HCT116 (cell line): ENCODE measurements around the gene OR2B2. TPM values are rescaled to one million over a fixed set of nuclear protein-coding genes. Genes with fewer than 3 reads are reported as not detected.

Experiments
- ATAC-seq: fragments of 200-7000 bp; cut with Tn5 transposase; 2 replicates; pipeline ENCODE4 v1.9.1; 2020; ENCODE audit warnings: mild to moderate bottlenecking, moderate library complexity
- BruUV-seq: library from RNA; stranded (reverse); fragments of 400-500 nt; replicated peaks from 2 replicates; lab custom pipeline; 2021; lab: Mats Ljungman, UMichigan
- CTCF ChIA-PET: fragments of 300-600 bp; sonication (Branson Sonifier 250); formaldehyde crosslinking; loops from one replicate; lab custom pipeline; 2021; ENCODE audit warnings: antibody characterized with exemption; lab: Charles Lee
- POLR2A ChIA-PET: fragments of 300-600, 350-600 bp; sonication (Branson Sonifier 250); formaldehyde crosslinking; loops from one replicate; lab custom pipeline; 2021; ENCODE audit warnings: antibody characterized with exemption; lab: Charles Lee
- RAD21 ChIA-PET, 2 experiments: fragments of 300-600 bp; sonication (Branson Sonifier 250); formaldehyde crosslinking; loops; one replicate each; lab custom pipeline; 2023; ENCODE audit warnings: low total read pairs in 2 of 2; ENCODE audit not compliant: uncharacterized antibody in 2 of 2, unreplicated experiment in 2 of 2, low non-redundant PET in 1 of 2; lab: Charles Lee
- DNase-seq: peaks from one replicate; pipeline ENCODE4 v3.0.0-alpha.2; 2010; ENCODE audit warnings: low read depth, low spot score
- H2AFZ ChIP-seq: fragments of 200-600 bp; shearing (Covaris generic), sonication (generic); 2 replicates; pipeline ENCODE4 v1.6.1; 2017; ENCODE audit warnings: low read depth, mixed run types, mixed read lengths, antibody characterized with exemption, low read length; ENCODE audit not compliant: poor library complexity, severe bottlenecking
- H3K27ac ChIP-seq: 2 replicates; pipeline ENCODE4 v1.5.1; 2012; ENCODE audit warnings: low read depth, low read length
- H3K27me3 ChIP-seq: fragments of 200-600 bp; sonication (generic); 2 replicates; pipeline ENCODE4 v1.6.1; 2016; ENCODE audit warnings: mixed run types, low read length, mixed read lengths; ENCODE audit not compliant: insufficient read depth
- H3K36me3 ChIP-seq, 2 experiments: fragments of 200-500 bp in 1 of 2; fragments of 200-600 bp in 1 of 2; sonication (Bioruptor generic) in 1 of 2; sonication (generic) in 1 of 2; 2 replicates each; pipeline versions ENCODE4 v1.5.1 to v1.6.1; 2014 to 2016; ENCODE audit warnings: low read length in 2 of 2, inconsistent platforms in 1 of 2, mixed read lengths in 1 of 2, mixed run types in 1 of 2; ENCODE audit not compliant: insufficient read depth in 2 of 2, control insufficient read depth in 1 of 2
- H3K4me1 ChIP-seq, 2 experiments: fragments of 200-600 bp in 1 of 2; sonication (generic) in 1 of 2; 2 replicates each; pipeline versions ENCODE4 v1.5.1 to v1.6.1; 2012 to 2017; ENCODE audit warnings: low read length in 2 of 2, inconsistent platforms in 1 of 2, mild to moderate bottlenecking in 1 of 2, mixed read lengths in 1 of 2, mixed run types in 1 of 2, moderate library complexity in 1 of 2; ENCODE audit not compliant: insufficient read depth in 2 of 2, control insufficient read depth in 1 of 2
- H3K4me2 ChIP-seq: fragments of 200-600 bp; sonication (generic); 2 replicates; pipeline ENCODE4 v1.6.1; 2017; ENCODE audit warnings: mixed run types, low read length, mixed read lengths
- H3K4me3 ChIP-seq, 2 experiments: fragments of 200-600 bp in 1 of 2; sonication (generic) in 1 of 2; replicated peaks in 1 of 2; 2 replicates each; pipeline ENCODE4 v1.5.1; 2011 to 2016; ENCODE audit warnings: low read length in 2 of 2, control low read depth in 1 of 2, low read depth in 1 of 2, mild to moderate bottlenecking in 1 of 2, mixed read lengths in 1 of 2, mixed run types in 1 of 2
- H3K79me2 ChIP-seq: fragments of 200-600 bp; sonication (generic); 2 replicates; pipeline ENCODE4 v1.6.1; 2017; ENCODE audit warnings: mild to moderate bottlenecking, mixed run types, low read length, moderate library complexity, mixed read lengths; ENCODE audit not compliant: insufficient read depth
- H3K9ac ChIP-seq: fragments of 200-600 bp; sonication (generic); 2 replicates; pipeline ENCODE4 v1.6.1; 2016; ENCODE audit warnings: low read length, mixed read lengths
- H3K9me2 ChIP-seq: fragments of 200-600 bp; sonication (generic), shearing (Covaris generic); 2 replicates; pipeline ENCODE4 v1.6.1; 2017; ENCODE audit warnings: mixed run types, mild to moderate bottlenecking, moderate library complexity; ENCODE audit not compliant: insufficient read depth
- H3K9me3 ChIP-seq, 2 experiments: fragments of 200-500 bp in 1 of 2; fragments of 200-600 bp in 1 of 2; sonication (Bioruptor generic) in 1 of 2; sonication (generic) in 1 of 2; 2 replicates each; pipeline ENCODE4 v1.6.1; 2014 to 2017; ENCODE audit warnings: low read length in 2 of 2, mixed read lengths in 2 of 2, inconsistent platforms in 1 of 2, low read depth in 1 of 2, mild to moderate bottlenecking in 1 of 2, mixed run types in 1 of 2, moderate library complexity in 1 of 2; ENCODE audit not compliant: control insufficient read depth in 1 of 2, insufficient read depth in 1 of 2
- H4K20me1 ChIP-seq: fragments of 200-600 bp; sonication (generic), shearing (Covaris generic); 2 replicates; pipeline ENCODE4 v1.6.1; 2017; ENCODE audit warnings: mixed run types, mild to moderate bottlenecking, moderate library complexity; ENCODE audit not compliant: insufficient read depth
- CTCF ChIP-seq, 3 experiments: fragments of 200-600 bp in 1 of 3; sonication (generic) in 1 of 3; IDR thresholded peaks in 2 of 3; conservative IDR thresholded peaks in 1 of 3; 2 replicates each; pipeline ENCODE4 v1.5.1; 2012 to 2017; ENCODE audit warnings: low read depth in 2 of 3, low read length in 2 of 3, antibody characterized with exemption in 1 of 3, borderline replicate concordance in 1 of 3, control low read depth in 1 of 3, mild to moderate bottlenecking in 1 of 3, mixed read lengths in 1 of 3, mixed run types in 1 of 3, moderate library complexity in 1 of 3; ENCODE audit not compliant: insufficient read depth in 1 of 3
- FOSL1 ChIP-seq: IDR thresholded peaks from 2 replicates; pipeline ENCODE4 v1.6.1; 2012; ENCODE audit warnings: low read depth
- MAX ChIP-seq: IDR thresholded peaks from 2 replicates; pipeline ENCODE4 v1.6.1; 2012
- POLR2AphosphoS5 ChIP-seq: IDR thresholded peaks from 2 replicates; pipeline ENCODE4 v1.6.1; 2011; ENCODE audit warnings: mild to moderate bottlenecking, low read depth, low read length, moderate library complexity
- RAD21 ChIP-seq: IDR thresholded peaks from 2 replicates; pipeline ENCODE4 v1.6.1; 2012; ENCODE audit warnings: low read depth, mild to moderate bottlenecking
- REST ChIP-seq: IDR thresholded peaks from 2 replicates; pipeline ENCODE4 v1.6.1; 2012; ENCODE audit warnings: low read depth
- SP1 ChIP-seq: IDR thresholded peaks from 2 replicates; pipeline ENCODE4 v1.6.1; 2012; ENCODE audit warnings: low read depth
- SRF ChIP-seq: IDR thresholded peaks from 2 replicates; pipeline ENCODE4 v1.6.1; 2012; ENCODE audit warnings: low read depth
- TCF7L2 ChIP-seq: IDR thresholded peaks from 2 replicates; pipeline ENCODE4 v1.7.0; 2011; ENCODE audit warnings: borderline replicate concordance, inconsistent platforms; ENCODE audit not compliant: insufficient read depth, insufficient read length; ENCODE audit errors: extremely low read depth
- YY1 ChIP-seq: IDR thresholded peaks from 2 replicates; pipeline ENCODE4 v1.6.1; 2011; ENCODE audit warnings: low read length, low read depth, moderate library complexity, mild to moderate bottlenecking; ENCODE audit not compliant: insufficient replicate concordance; ENCODE audit errors: extremely low read depth
- ZFX ChIP-seq: fragments of 450-650 bp; IDR thresholded peaks from 2 replicates; pipeline ENCODE4 v1.6.1; 2017
- intact Hi-C: fragments of 100-400 bp; cut with micrococcal nuclease; formaldehyde crosslinking; loops from 2 replicates; pipeline ENCODE4 v1.10.0; 2022
- total RNA-seq: library from RNA; stranded (reverse); gene quantifications from one replicate; pipeline ENCODE4 v1.2.1, GENCODE V29; 2021; ENCODE audit not compliant: unreplicated experiment

Gene OR2B2
- total RNA-seq, 1 experiment from 2014 or later: not detected

GRCh38 chr6:27897580-27898206 lies 14.5 kb downstream of the OR2B2 start:
- CTCF ChIA-PET: interaction anchor here (1.2 to 1.4 kb wide), 2 partner anchors 102 to 458 kb away, joined by 3 to 4 read pairs; no protein-coding TSS in a partner anchor
- intact Hi-C loops: loop anchor here (10.0 kb wide), 4 partner anchors 213 to 1843 kb away; a partner anchor contains a TSS

More at GRCh38 chr6:27897580-27898206, 14.5 kb downstream of the OR2B2 start:
- Histone ChIP-seq H3K36me3 (no peaks in the 10 kb centered on the region), H3K9me2 (no peaks in the 10 kb centered on the region), H3K9me3 (no peaks in the 10 kb centered on the region), H3K4me3 (no peak overlapping the region), H3K4me2 (no peak overlapping the region), H3K4me1 (peaks cover 0 to 38% of the 10 kb centered on the region in 2 experiments), H3K27ac (no peak overlapping the region), H3K9ac (no peak overlapping the region), H4K20me1 (no peaks in the 10 kb centered on the region), H3K79me2 (no peaks in the 10 kb centered on the region), H2AFZ (no peak overlapping the region), H3K27me3 (no peaks in the 10 kb centered on the region)
- RAD21 ChIA-PET: no interaction called here
- DNase-seq: no peak
- TF ChIP-seq SRF: no peak
- no peak for TF ChIP-seq REST
- TF ChIP-seq CTCF (IDR thresholded peaks at IDR 0.05 in 2 of 3, conservative IDR thresholded peaks at IDR 0.05 in 1 of 3; ENCODE audit: borderline replicate concordance in 1 of 3, insufficient read depth in 1 of 3, low read depth in 2 of 3, low read length in 2 of 3): no peak
- TF ChIP-seq FOSL1: no peak
- no peak for TF ChIP-seq RAD21
- TF ChIP-seq MAX: no peak
- no peak for TF ChIP-seq ZFX
- no peak for TF ChIP-seq POLR2AphosphoS5
- TF ChIP-seq YY1: no peak
- TF ChIP-seq SP1: no peak
- TF ChIP-seq TCF7L2: no peak
- POLR2A ChIA-PET: interaction anchor here (1.1 to 6.3 kb wide), 4 partner anchors 64 to 750 kb away, joined by 3 to 422 read pairs (median 196); a partner anchor contains a TSS
- ATAC-seq: no peak
- no TSS peak for BruUV-seq
